Measurements from ENCODE around the gene PDE8B. TPM values are rescaled to one million over a fixed set of nuclear protein-coding genes. Genes with fewer than 3 reads are reported as not detected.

PDE8B gene
- total and polyA plus RNA-seq, 12 donors = 1.1 to 6.8 (median 4.8) TPM

GRCh38 chr5:77343165-77343564, 132.7 kb downstream of the PDE8B start:
- intact Hi-C loops (cut with DNase I) = no loop called here
- TF ChIP-seq CTCF (IDR thresholded peaks at IDR 0.05) (no peak), POLR2A (IDR thresholded peaks at IDR 0.05) (no peak)
- Histone ChIP-seq H3K4me1 (replicated peaks in 1 of 2) (no peaks in the 10 kb centered on the region), H3K27ac (no peak overlapping the region), H3K9me3 (replicated peaks in 1 of 3) (no peaks in the 10 kb centered on the region), H3K27me3 (no peaks in the 10 kb centered on the region), H3K4me3 (no peak overlapping the region), H3K36me3 (replicated peaks in 1 of 2) (no peaks in the 10 kb centered on the region)
- DNase-seq = no peak
- WGBS, 4 donors = 83 to 89% (median 86%) methylated on average over 3 of the region's 3 CpGs

- no peaks in the 10 kb centered on the region for H3K36me3 ChIP-seq (replicated peaks in 1 of 2)
- no peak for TF ChIP-seq POLR2A (IDR thresholded peaks at IDR 0.05)
- no peak for DNase-seq
- H3K9me3 ChIP-seq (replicated peaks in 1 of 3) = no peaks in the 10 kb centered on the region
- H3K27ac ChIP-seq = no peak overlapping the region
- intact Hi-C loops (cut with DNase I) = no loop called here
- no peaks in the 10 kb centered on the region for H3K27me3 ChIP-seq
- 79 to 89% (median 83%) methylated on average over 5 of the region's 5 CpGs for WGBS, 4 donors
- no peak overlapping the region for H3K4me3 ChIP-seq
- H3K4me1 ChIP-seq (replicated peaks in 1 of 2) = no peaks in the 10 kb centered on the region
Measured at GRCh38 chr5:77347435-77348098, 137.1 kb downstream of the PDE8B start.

GRCh38 chr5:77353251-77353650, 142.8 kb downstream of the PDE8B start:
- Histone ChIP-seq H3K9me3 (replicated peaks in 1 of 3) (no peaks in the 10 kb centered on the region), H3K4me3 (no peak overlapping the region), H3K27ac (peak overlapping the region in 1 of 5 donors; percentile 30), H3K27me3 (no peaks in the 10 kb centered on the region), H3K4me1 (replicated peaks in 1 of 2) (no peaks in the 10 kb centered on the region), H3K36me3 (replicated peaks in 1 of 2) (no peaks in the 10 kb centered on the region)
- peak in 1 of 7 donors; percentile 78 for DNase-seq
- intact Hi-C loops (cut with DNase I) = no loop called here
- TF ChIP-seq CTCF (IDR thresholded peaks at IDR 0.05) (no peak), POLR2A (IDR thresholded peaks at IDR 0.05) (no peak)
- 85 to 93% (median 90%) methylated on average over 4 of the region's 4 CpGs for WGBS, 4 donors

GRCh38 chr5:77354454-77354853, 144.0 kb downstream of the PDE8B start:
- TF ChIP-seq CTCF (IDR thresholded peaks at IDR 0.05) = no peak
- Histone ChIP-seq H3K36me3 (replicated peaks in 1 of 2) (no peaks in the 10 kb centered on the region), H3K27ac (no peak overlapping the region), H3K27me3 (no peaks in the 10 kb centered on the region), H3K4me1 (replicated peaks in 1 of 2) (no peaks in the 10 kb centered on the region), H3K4me3 (no peak overlapping the region), H3K9me3 (replicated peaks in 1 of 3) (no peaks in the 10 kb centered on the region)
- intact Hi-C loops (cut with DNase I) = no loop called here
- WGBS, 4 donors = 94 to 97% (median 96%) methylated on average over 2 of the region's 2 CpGs
- DNase-seq = no peak

GRCh38 chr5:77355080-77355479, 144.6 kb downstream of the PDE8B start:
- intact Hi-C loops (cut with DNase I) = no loop called here
- H3K27me3 ChIP-seq = no peaks in the 10 kb centered on the region
- H3K4me1 ChIP-seq (replicated peaks in 1 of 2) = no peaks in the 10 kb centered on the region
- no peak for DNase-seq
- H3K36me3 ChIP-seq (replicated peaks in 1 of 2) = no peaks in the 10 kb centered on the region
- H3K4me3 ChIP-seq = no peak overlapping the region
- no peak overlapping the region for H3K27ac ChIP-seq
- 90 to 94% (median 92%) methylated on average over 6 to 7 of the region's 7 CpGs for WGBS, 4 donors
- no peaks in the 10 kb centered on the region for H3K9me3 ChIP-seq (replicated peaks in 1 of 3)
- no peak for TF ChIP-seq POLR2A (IDR thresholded peaks at IDR 0.05)
- TF ChIP-seq CTCF (IDR thresholded peaks at IDR 0.05) = no peak
